HL-60 (cell line): ENCODE measurements around the gene TMC4.

Experiments
- DNase-seq, 2 experiments: peaks; one replicate each; pipeline ENCODE4 v3.0.0-alpha.2; 2010 to 2020; ENCODE audit warnings: low read depth in 1 of 2, low spot score in 1 of 2
- H3K27ac ChIP-seq: fragments of 250-450 bp; sonication (Bioruptor Pico); replicated peaks from 2 replicates; pipeline ENCODE4 v1.5.1; 2020; ENCODE audit warnings: mild to moderate bottlenecking, moderate library complexity
- H3K27me3 ChIP-seq: fragments of 250-450 bp; sonication (Bioruptor Pico); 2 replicates; pipeline ENCODE4 v1.5.1; 2021; ENCODE audit warnings: mild to moderate bottlenecking, moderate library complexity; ENCODE audit not compliant: insufficient read depth, poor library complexity, severe bottlenecking
- H3K4me3 ChIP-seq: replicated peaks from 2 replicates; pipeline ENCODE4 v1.5.1; 2011; ENCODE audit warnings: mild to moderate bottlenecking, control low read depth, low read length; ENCODE audit not compliant: insufficient read depth
- GABPA ChIP-seq: IDR thresholded peaks from 2 replicates; pipeline ENCODE4 v1.6.1; 2012; ENCODE audit warnings: low read depth
- POLR2AphosphoS5 ChIP-seq: IDR thresholded peaks from 2 replicates; pipeline ENCODE4 v1.6.1; 2012; ENCODE audit warnings: low read depth
- SPI1 ChIP-seq: IDR thresholded peaks from 2 replicates; pipeline ENCODE4 v1.6.1; 2012; ENCODE audit warnings: low read depth, mild to moderate bottlenecking, borderline replicate concordance
- TF ChIP-seq, protein P1 (sequence below): IDR thresholded peaks from one replicate; pipeline ENCODE4 v1.5.1; 2011; ENCODE audit warnings: low read length, control low read depth, inconsistent platforms; ENCODE audit not compliant: insufficient read depth
- TF ChIP-seq, protein P2 (sequence below): IDR thresholded peaks from 2 replicates; pipeline ENCODE4 v1.6.1; 2012; ENCODE audit warnings: low read depth; ENCODE audit not compliant: insufficient replicate concordance

Gene TMC4

DNA sequence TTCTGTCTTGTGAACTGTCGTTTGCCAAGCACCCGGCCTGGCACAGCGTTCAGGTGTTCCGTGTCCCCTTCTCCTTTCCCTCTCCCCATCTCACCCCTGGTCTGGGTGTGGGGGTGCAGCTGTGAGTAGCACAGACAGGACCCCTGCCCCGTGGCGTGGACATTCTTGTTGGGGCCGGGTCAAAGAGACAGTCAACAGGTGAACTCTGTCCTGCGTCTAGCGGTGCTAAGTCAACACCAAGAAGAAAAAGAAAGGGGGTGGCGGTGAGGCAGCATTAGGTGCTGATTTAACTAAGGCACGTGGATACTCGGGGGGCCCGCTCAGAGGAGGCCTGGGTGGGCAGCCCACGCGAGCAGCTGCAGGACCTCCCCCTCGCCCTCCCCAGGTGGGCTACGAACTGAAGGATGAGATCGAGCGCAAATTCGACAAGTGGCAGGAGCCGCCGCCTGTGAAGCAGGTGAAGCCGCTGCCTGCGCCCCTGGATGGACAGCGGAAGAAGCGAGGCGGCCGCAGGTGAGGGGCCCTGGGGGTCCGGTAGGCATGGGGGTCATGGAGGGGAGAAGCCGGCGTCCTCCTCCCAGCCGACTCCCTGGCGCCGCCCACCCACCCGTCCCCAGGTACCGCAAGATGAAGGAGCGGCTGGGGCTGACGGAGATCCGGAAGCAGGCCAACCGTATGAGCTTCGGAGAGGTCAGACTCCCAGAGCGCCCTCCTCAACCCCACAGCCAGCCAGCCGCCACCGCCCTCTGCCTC, 45.1 kb downstream of the TMC4 start:
- no peaks in the 10 kb centered on the region for H3K27me3 ChIP-seq
- no peak for DNase-seq
- TF ChIP-seq GABPA (no peak), POLR2AphosphoS5 (no peak), SPI1 (no peak)
- TF ChIP-seq, protein P1, sequence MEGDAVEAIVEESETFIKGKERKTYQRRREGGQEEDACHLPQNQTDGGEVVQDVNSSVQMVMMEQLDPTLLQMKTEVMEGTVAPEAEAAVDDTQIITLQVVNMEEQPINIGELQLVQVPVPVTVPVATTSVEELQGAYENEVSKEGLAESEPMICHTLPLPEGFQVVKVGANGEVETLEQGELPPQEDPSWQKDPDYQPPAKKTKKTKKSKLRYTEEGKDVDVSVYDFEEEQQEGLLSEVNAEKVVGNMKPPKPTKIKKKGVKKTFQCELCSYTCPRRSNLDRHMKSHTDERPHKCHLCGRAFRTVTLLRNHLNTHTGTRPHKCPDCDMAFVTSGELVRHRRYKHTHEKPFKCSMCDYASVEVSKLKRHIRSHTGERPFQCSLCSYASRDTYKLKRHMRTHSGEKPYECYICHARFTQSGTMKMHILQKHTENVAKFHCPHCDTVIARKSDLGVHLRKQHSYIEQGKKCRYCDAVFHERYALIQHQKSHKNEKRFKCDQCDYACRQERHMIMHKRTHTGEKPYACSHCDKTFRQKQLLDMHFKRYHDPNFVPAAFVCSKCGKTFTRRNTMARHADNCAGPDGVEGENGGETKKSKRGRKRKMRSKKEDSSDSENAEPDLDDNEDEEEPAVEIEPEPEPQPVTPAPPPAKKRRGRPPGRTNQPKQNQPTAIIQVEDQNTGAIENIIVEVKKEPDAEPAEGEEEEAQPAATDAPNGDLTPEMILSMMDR, result no peak
- TF ChIP-seq, protein P2, sequence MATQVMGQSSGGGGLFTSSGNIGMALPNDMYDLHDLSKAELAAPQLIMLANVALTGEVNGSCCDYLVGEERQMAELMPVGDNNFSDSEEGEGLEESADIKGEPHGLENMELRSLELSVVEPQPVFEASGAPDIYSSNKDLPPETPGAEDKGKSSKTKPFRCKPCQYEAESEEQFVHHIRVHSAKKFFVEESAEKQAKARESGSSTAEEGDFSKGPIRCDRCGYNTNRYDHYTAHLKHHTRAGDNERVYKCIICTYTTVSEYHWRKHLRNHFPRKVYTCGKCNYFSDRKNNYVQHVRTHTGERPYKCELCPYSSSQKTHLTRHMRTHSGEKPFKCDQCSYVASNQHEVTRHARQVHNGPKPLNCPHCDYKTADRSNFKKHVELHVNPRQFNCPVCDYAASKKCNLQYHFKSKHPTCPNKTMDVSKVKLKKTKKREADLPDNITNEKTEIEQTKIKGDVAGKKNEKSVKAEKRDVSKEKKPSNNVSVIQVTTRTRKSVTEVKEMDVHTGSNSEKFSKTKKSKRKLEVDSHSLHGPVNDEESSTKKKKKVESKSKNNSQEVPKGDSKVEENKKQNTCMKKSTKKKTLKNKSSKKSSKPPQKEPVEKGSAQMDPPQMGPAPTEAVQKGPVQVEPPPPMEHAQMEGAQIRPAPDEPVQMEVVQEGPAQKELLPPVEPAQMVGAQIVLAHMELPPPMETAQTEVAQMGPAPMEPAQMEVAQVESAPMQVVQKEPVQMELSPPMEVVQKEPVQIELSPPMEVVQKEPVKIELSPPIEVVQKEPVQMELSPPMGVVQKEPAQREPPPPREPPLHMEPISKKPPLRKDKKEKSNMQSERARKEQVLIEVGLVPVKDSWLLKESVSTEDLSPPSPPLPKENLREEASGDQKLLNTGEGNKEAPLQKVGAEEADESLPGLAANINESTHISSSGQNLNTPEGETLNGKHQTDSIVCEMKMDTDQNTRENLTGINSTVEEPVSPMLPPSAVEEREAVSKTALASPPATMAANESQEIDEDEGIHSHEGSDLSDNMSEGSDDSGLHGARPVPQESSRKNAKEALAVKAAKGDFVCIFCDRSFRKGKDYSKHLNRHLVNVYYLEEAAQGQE, result no peak
- H3K4me3 ChIP-seq, result no peak overlapping the region
- H3K27ac ChIP-seq, result no peak overlapping the region

DNA sequence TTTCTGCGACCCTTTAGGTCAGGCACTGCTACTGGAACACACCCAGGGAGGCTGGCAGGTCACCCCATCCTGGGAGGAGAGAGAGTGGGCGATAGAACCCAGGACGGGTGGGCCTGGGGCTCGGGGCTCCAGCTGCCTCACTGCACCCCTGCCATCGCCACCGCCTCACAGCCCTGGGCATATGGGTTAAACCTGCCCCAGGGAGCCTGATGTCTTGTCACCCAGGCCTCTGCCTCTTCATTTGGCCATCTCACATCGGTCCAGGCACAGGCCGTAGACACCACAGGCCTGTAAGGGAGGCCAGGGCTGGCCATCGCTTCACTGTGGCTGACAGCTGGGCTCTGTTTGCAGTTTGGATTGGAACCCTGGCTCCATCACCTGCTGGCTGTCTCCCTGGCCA, 47.2 kb downstream of the TMC4 start:
- H3K4me3 ChIP-seq, result no peak overlapping the region
- TF ChIP-seq, protein P1, result no peak
- TF ChIP-seq, protein P2, result no peak
- TF ChIP-seq SPI1 (no peak), GABPA (no peak), POLR2AphosphoS5 (no peak)

DNA sequence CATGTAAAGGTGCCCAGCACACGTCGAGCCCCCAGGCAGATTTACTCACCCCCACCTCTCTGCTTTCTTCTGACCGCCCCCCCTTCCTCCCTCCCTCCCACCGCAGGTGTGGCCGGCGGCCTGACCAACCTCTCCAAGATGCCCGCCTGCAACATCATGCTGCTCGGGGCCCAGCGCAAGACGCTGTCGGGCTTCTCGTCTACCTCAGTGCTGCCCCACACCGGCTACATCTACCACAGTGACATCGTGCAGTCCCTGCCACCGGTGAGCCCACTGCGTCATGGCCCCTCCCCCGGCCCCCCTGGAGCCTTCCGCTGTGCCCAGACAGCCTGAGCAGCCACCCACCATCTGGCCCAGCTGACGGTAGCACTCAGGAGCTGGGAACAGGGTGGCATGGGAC, 48.6 kb downstream of the TMC4 start:
- DNase-seq, result no peak
- Histone ChIP-seq H3K27ac (no peak overlapping the region), H3K27me3 (no peaks in the 10 kb centered on the region), H3K4me3 (no peak overlapping the region)
- TF ChIP-seq POLR2AphosphoS5 (no peak), SPI1 (no peak), GABPA (no peak)
- TF ChIP-seq, protein P1, result no peak
- TF ChIP-seq, protein P2, result no peak

More for the DNA sequence above, 47.2 kb downstream of the TMC4 start:
- H3K27ac ChIP-seq, result no peak overlapping the region
- no peak for DNase-seq
- no peaks in the 10 kb centered on the region for H3K27me3 ChIP-seq
